ENCODE data around the gene GALNT9.
"Not testable (repeated sequence)": the region's sequence is repeated elsewhere in the genome, so short reads cannot be mapped to it uniquely, and the experiment has no call there.

Gene GALNT9

GRCh38 chr12:132210223-132211055, 119.0 kb downstream of the GALNT9 start:
- no peak for FAIRE-seq

GRCh38 chr12:132209619-132210222, 119.7 kb downstream of the GALNT9 start:
- no peak for FAIRE-seq

GRCh38 chr12:132208153-132208823, 121.1 kb downstream of the GALNT9 start:
- no peak for FAIRE-seq

- no peak for FAIRE-seq
Measured at GRCh38 chr12:132207083-132207775, 122.2 kb downstream of the GALNT9 start.

- no peak for FAIRE-seq
Measured at GRCh38 chr12:132206046-132206434, 123.3 kb downstream of the GALNT9 start.

GRCh38 chr12:132205271-132206045, 123.9 kb downstream of the GALNT9 start:
- no peak for FAIRE-seq

- FAIRE-seq, result no peak
Measured at GRCh38 chr12:132204793-132205270, 124.6 kb downstream of the GALNT9 start.

- no peak for FAIRE-seq
Measured at GRCh38 chr12:132204063-132204792, 125.2 kb downstream of the GALNT9 start.

GRCh38 chr12:132202929-132203721, 126.3 kb downstream of the GALNT9 start:
- FAIRE-seq, result no peak

GRCh38 chr12:132201391-132202120, 127.8 kb downstream of the GALNT9 start:
- FAIRE-seq, result no peak

- no peak for FAIRE-seq
Measured at GRCh38 chr12:132200800-132201199, 128.6 kb downstream of the GALNT9 start.

GRCh38 chr12:132199526-132200319, 129.7 kb downstream of the GALNT9 start:
- FAIRE-seq, result no peak

- FAIRE-seq, result no peak
Measured at GRCh38 chr12:132199101-132199500, 130.3 kb downstream of the GALNT9 start.

- no peak for FAIRE-seq
Measured at GRCh38 chr12:132197581-132198354, 131.6 kb downstream of the GALNT9 start.

GRCh38 chr12:132196873-132197390, 132.5 kb downstream of the GALNT9 start:
- no peak for FAIRE-seq

GRCh38 chr12:132196038-132196872, 133.1 kb downstream of the GALNT9 start:
- FAIRE-seq, result no peak

GRCh38 chr12:132195242-132195641, 134.1 kb downstream of the GALNT9 start:
- FAIRE-seq, result not testable (repeated sequence)

All from A204.1 (cell line).